HG03196 (cell line): ENCODE data around the gene TRAPPC10.

Source experiments
- ATAC-seq: cut with Tn5 transposase; IDR thresholded peaks from one replicate; pipeline ENCODE4 v1.9.1; 2021; ENCODE audit not compliant: unreplicated experiment

The TRAPPC10 gene

DNA sequence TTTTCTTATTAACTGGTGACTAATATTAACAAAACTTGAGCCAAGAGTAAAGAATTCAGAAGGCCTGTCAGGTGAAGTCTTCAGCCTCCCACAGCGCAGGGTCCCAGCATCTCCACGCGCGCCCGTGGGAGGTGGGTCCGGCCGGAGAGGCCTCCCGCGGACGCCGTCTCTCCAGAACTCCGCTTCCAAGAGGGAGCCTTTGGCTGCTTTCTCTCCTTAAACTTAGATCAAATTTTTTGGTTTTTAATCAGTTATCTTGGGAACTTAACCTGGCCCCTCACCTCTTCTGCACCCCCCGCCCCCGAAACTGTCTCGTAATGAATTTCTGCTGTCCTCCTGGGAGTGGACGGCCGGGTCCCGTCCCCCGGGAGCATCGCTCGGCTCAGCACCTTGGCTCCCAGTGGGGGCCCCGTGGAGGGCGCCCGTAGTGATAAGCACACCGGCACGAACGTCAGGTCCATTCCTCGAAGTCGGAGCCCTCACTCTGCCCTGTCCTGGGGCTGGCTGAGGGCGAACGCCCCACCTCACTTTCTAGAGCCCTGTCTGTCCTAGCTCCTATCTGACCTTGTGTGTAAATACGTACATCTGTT is 29.5 kb upstream of the TRAPPC10 start:
- no peak for ATAC-seq

DNA sequence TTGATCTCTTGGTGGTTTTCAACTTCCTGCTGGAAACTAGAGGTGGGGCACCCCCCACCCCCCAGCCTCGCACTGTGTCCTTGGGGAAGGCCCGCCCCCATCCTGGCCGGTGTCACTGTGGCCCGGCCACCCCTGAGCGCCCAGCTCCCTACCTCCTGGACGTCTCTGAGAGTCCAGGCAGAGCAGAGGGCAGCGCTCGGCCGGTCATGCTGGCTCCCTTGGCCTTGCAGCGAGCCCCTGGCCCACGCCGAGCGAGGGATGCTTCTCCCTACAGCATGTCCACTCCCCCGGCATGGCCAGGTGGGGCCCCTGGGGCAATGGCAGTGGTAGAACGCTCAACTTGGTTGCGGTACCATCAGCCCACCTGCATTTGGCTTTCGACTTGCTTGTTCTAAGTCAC is 28.7 kb upstream of the TRAPPC10 start:
- no peak for ATAC-seq

DNA sequence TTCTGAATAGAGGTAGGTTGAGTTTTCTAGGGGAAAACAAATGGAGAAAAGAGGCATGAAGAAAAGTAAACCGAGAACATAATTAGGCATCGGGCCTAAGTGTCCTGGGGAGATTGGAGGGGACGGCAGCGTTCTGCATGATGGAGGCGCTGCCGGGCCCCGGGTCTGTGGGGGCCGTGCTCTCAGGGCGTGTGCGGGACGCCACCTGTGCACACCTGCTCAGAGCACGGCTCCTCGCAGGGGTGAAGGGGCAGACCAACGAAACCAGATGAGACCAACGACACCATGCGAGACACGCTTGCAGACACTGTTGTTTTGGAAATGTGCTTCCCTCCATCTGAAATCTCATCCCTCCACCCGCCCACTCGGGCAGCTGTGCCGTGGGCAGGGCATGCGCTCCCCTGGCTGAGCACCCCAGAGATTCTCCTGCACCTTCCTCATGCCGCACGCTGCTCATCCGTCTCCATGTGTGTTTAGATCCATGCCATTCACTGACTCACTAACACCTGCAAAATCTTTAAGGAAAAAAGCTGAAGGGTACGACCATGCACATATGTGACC is 28.2 kb upstream of the TRAPPC10 start:
- ATAC-seq = no peak

DNA sequence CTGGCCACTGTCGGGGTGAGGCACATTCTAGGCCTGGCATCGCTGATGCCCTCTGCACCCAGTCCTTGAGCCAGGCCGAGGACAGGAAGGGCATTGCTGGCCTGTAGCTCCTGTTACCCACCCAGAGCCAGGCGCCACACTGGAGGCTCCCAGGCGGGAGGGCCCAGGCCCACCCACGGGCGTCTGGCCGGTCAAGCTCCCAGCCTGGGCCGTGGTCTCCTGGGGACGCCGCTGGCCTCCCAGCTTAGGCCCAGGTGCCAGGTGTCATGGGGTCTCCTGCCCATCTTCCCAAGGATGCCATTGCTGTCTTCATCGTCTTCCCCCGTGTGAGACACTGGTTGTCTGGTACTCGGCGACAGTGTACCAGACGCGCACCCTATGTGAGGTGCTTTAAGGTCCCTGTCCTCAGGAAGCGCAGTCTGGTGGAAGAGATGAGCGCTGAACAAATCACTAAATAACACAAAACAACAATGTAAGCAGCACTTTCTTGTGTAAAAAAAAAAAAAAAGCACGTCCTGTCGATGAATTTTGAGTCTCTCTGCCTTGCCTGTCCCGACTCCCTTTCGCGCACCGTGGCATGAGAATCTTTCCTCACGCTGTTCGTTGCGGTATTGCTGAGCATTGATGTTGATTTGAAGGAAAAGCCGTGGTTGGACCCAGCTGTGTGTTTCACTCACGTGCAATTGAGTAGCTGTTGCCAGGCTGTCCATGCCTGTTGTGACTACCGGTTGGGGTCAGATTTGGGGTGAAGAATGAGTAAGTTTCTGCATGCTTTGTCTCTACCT is 27.0 kb upstream of the TRAPPC10 start:
- ATAC-seq = no peak

DNA sequence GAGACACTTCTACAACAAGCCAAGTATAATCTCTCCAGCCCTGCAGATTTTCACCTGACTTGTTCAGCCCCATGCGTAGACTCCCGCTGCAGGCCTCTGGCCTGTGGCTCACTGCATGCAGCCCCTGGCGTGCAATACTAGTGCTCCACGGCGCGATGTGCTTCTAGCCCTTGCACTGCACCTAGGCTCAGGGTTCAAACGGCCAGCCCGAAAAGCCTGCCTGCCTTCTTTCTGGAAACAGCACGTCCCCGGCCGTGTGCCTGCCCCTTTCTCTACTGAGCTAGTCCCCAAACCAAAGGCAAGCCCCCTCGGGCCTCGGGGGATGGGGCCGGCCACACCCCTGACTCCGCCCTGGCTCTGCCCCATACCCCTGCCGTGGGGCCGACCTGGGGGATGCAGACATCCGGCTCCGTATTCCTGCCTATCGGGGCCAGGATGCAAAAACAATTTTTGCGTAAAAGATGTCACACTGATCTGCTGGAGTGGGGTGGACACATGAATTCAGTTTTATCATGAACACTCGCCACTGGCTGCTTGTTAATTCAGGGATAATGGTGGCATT is 26.3 kb upstream of the TRAPPC10 start:
- no peak for ATAC-seq

DNA sequence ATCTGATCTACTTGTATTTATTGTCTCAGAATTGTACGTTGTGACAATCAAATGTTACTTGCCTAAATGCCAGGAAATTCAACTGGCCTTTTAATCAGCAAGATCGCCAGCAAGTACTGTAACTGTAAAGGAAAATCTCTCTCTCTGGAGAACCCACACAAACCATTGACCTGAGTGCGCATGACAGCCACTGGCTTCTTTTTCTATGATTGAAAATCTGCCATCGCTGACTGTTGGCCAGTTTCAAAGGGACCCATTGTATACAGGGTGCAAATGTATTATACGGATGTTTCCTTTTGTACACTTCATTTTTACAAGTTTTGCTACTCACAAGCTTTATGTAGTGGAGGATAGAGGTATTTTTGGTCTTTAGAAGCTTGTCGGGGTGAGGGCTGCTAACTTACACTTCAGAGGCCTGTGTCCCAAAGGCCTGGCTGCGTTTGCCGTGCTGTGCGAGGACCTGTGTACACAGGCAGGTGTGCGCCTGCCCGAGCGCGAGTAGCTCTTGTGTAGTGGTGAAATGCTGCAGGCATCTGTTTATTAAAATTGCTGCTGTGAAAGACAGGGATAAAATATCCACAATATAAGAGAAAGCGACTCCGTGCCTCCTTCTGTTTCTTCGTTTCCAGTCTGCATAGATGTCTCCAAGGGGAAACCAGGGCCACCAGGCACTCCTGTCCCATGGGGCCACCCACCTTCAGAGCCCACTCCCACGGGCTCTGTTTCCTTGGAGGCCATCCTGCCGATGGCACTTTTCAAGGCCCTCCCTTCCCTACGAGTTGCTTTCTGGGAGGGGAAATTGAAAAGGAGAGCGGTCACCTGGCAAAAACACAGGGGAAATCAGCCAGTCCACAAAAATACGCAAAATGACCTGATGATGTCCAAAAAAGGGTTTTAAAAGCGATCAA is 25.3 kb upstream of the TRAPPC10 start:
- no peak for ATAC-seq

DNA sequence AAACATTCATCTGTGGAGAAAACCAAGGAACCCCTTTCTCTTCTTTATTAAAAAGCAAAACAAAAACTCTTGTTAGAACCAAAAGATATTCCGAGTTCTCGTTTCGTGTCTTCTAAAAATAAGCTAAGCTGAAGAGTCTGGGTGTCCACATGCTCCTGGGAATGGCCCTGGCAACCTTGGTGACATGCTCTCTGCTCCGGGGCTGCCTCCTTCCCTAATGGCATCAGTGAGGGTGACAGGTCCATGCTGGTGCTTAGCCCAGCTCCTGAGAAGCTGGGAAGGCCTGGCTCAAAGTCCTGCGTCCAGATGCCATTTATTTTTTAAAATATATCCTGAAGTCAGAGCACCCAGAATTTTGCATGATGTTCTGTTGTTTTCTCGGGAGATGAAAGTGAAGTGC is 24.6 kb upstream of the TRAPPC10 start:
- ATAC-seq = no peak

DNA sequence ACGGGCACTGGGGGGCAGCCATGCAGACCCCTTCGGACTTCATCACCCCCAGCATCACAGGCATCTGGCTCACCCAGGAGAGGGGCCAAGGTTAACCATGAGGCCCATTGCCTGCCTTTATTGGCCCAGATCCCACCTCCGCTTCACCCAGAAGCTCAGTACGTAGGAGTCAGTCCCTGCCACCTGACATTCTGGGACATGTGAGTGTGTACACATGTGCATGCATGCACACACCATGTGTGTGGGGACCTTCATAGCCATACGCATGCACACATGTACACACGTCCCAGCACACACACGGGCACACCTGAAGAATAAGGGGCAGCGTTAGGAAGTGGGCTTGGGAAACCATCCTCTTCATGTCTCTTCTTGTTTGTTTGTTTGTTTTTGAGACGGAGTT is 24.1 kb upstream of the TRAPPC10 start:
- no peak for ATAC-seq

DNA sequence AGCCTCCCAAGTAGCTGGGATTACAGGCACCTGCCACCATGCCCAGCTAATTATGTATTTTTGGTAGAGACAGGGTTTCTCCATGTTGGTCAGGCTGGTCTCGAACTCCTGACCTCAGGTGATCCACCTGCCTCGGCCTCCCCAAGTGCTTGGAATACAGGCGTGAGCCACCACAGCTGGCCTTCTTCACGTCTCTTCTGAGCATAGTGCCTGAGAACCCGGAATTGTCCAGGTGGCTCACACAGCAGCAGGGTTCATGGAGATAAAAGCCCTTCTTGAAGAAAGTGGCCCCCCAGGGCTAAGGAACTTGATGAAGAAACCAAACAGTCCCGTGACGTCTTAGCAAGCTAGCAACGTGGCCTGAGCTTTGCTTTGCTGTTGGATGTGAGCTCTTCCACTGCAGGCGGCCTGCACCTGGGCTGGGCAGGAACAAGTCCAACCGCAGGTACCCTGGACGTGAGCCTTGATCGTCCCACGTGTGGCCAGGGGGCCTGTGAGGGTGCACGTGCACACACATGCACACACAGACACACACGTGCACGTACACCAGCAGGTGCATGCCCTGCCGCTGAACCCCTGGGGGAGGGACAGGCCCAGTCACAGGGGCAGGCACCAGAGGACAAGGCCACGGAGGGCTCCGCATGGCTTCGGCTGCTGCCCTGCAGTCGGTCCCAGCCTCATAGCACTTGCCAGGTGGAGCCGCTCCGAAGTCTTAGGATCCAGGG is 23.4 kb upstream of the TRAPPC10 start:
- no peak for ATAC-seq

DNA sequence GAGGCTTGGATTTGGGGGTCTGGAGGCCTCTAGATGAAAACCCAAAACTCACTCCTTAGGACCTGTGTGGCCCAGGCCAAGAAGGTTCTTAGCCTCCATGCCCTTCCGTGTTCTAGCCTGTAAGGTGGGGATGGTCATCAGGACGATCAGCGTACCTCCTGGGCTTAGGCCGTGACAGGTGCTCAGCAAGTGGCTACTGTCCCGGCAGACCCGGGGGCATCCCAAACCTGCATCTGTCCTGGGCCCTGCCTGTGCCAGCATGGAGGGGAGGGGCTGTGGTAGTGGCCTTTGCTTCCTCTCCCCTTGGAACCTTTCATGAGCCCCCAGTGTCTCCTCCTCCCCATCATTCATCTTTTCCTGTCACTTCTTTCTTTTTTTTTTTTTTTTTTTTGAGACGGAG is 22.7 kb upstream of the TRAPPC10 start:
- ATAC-seq = no peak

DNA sequence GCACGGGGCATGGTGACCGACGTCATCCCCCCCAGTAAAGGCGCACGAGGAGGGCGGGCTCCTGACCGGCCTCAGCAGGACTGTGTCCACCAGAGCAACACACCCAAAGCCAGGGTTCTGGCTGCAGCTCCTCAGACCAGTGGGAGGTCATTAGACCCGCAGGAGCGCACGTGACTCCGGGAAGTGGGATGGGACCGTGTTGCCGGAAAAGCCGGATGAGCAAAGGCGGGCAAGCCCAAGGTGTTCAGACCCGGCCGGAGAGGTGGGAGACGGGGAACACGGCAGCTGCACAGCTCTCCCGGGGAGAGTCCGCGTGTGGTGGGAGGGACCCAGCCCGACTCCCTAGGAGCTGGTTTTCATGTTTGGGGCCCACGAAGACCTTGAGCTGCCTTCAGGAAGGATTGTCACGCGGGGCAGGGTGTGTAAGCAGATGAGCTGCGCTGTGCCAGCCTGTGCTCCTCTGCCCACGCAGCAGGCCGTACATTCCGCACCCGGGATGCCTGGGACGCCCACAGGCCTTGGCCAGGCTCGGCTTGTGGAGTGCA is 20.6 kb upstream of the TRAPPC10 start:
- ATAC-seq = no peak

DNA sequence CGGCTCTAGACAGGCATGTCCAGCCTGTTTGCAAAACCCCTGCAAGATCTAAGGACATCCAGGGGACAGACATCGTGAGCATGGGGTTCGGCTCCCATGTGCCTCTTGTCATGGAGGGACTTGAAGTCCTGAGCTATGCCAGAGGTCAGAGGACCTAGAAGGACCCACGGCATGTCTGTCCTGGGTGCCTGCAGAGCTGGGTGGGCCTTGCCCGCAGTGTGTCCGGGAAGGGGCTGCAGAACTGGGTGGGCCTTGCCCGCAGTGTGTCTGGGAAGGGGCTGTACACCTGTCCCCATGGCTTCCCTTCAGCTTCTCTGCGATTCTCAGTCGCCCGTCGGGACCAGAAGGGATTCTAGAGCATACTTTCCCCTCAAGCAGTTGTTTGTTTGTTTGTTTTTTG is 20.0 kb upstream of the TRAPPC10 start:
- ATAC-seq = no peak

DNA sequence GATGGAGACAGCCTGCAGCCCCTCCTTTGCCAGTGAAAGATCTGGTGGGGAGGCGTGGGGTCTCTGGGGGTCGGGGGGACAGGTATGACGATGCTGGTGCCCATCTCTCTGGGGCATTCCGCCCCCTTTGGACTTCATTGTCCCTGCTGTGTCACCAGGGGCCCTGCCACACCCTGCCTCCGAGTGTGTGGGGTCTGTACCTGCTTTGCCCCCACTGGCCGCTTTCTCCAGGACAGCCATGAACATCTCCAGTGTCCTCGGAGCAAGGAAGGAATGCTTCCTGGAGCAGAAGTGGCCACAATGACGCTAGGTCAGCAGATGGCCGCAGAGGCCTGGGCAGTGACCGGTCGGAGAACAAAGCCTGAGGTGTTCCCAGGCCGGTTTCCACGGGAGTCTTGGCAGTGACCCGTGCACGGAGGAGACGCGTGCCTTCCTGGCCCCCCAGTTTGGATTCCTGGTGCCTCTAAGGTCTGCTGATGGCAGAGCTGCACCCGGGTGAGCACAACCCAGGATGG is 18.6 kb upstream of the TRAPPC10 start:
- no peak for ATAC-seq

DNA sequence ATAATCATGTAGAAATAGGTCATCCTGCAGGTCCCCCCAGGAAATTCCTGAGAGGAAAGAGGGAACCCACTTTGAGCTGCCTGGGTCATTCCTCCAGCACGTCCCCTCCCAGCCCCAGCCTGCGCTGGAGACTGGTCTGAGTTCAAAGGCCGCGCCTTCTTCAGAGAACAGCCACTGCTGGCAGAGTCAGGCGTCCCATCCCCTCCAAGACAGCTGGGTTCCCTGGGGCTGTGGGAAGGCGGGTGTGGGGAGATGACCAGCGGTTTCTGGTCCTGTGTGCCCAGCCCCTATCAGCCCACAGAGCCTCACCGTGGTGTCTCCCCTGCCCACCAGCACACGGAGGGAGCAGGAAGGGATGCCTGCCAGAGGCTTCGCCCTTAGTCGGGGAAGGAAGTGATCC is 18.0 kb upstream of the TRAPPC10 start:
- ATAC-seq = no peak

DNA sequence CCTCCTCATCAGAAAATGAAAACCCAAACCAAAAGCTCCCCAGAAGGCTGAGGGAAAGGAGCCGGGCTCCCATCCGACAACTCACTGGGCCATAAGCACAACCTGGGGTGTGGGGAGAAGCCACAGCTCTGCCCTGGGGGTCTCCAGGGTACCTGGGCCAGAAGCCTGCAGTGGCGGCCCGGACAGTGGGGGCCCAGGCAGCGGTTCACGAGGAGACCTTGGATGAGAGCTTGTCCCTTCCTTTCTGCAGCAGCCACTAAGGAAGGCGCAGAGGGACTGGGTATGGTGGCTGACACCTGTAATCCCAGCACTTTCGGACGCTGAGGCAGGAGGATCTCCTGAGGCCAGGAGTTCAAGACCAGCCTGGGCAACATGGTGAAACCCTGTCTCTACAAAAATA is 17.5 kb upstream of the TRAPPC10 start:
- no peak for ATAC-seq

DNA sequence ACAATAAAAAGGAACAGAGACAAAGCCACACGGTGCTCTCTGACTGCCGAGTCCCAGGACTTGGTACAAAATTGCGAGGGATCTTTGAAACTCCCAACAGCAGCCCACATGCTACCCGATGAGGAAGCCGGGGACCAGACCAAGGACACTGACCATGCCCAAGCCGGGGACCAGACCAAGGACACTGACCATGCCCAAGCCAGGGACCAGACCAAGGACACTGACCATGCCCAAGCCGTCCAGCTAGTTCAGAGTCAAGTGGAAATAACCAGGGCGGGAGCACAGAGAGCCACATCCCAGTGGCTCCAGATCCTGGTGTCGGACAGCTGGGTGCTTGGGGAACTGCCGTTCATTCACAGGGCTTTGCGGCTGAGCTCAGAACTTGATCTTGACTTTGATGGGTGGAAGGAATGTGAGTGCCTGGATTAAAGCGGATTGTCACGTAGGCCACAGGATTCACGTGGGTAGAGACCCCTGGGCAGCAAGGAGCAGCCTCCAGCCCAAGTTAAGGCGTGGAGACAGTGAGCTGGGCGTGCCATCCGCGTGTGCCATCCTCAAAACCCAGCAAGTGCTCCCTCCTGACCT is 16.5 kb upstream of the TRAPPC10 start:
- no peak for ATAC-seq

DNA sequence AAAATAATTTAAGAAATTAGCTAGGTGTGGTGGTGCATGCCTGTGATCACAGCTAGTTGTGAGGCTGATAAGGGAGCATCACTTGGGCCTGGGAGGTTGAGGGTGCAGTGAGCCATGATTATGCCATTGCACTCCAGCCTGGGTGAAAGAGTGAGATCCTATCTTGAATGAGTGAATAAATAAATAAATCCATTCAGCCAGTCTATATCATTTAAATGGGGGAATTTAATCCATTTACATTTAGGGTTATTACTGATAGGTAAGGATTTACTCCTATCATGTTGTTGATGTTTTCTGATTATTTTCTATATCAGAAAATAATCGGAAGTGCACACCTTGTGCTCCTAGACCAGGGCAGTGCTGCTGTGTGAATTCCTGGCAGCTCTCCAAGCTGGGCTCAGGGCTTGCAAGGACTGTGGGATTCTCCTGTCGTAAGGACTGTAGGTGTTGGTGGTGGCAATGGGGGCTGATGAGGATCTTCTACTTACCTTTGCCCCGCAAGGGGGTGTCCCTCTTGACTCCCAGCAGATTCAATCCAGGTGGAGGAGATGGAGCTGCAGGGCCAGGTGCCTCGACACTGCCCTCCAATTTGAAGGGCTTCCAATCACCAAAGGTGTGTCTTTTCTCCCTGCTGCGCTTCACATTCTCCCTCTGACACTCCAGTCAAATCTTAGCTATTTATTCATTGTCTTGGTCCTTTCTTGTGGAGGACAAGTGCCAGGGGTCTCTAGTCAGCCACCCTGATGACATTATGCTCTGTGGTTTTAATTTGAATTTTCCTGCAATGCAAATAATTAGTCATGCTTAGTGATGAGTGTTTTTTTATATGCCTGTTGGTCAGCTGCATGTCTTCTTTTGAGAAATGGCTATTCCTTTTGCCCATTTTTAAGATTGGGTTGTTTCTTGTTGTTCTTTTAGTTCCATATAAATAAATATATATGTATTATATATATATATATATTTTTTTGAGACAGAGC is 14.1 kb upstream of the TRAPPC10 start:
- ATAC-seq = no peak

DNA sequence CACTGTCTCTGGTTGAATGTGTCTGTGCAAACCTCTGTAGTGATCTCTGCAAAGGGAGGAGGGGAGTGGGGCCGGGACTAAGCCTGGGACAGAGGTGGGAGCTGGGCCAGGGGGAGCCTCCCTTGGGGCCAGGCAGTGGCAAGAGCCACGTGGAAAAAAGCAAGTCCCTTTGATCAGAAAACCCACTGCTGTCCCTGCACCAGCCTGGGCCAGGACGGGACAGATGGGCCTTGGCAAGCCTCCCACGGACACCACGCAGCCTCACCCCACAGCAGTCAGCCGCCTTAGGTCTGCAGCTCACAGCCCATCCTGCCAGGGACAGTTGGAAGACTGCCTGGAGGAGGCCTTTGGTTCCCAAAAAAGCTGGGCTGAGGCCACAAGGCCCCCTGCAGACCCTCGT is 11.7 kb upstream of the TRAPPC10 start:
- ATAC-seq = no peak

DNA sequence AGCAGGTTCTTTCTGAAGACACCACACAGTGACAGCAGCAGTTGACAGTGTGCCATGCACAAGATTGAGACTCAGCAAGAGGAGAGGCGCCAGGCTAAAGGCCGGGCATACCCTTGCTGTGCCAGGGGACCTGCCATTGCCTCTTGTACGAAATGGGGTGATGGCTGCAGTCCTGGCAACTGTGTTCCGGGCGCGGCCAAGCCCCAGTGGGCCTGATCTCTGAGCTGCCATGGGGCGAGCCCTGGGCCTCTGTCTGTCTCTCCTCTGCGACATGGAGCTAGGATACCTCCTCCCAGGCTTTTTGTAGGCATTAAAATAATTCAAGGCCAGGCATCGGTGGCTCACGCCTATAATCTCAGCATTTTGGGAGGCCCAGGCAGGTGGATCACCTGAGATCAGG is 9.6 kb upstream of the TRAPPC10 start:
- no peak for ATAC-seq
